HG02610 (cell line): ENCODE results near the gene CDKAL1.
"Not testable (repeated sequence)": the region's sequence is repeated elsewhere in the genome, so short reads cannot be mapped to it uniquely, and the experiment has no call there.

Experiments
- ATAC-seq: cut with Tn5 transposase; IDR thresholded peaks from one replicate; pipeline ENCODE4 v1.9.1; 2021; ENCODE audit warnings: mild to moderate bottlenecking, moderate library complexity; ENCODE audit not compliant: unreplicated experiment

Gene CDKAL1

GRCh38 chr6:21188505-21189223 lies 654.4 kb downstream of the CDKAL1 start:
- ATAC-seq: peak; percentile 54

- no peak for ATAC-seq
These were observed 655.5 kb downstream of the CDKAL1 start for GRCh38 chr6:21189759-21190158.

- peak; percentile 32 for ATAC-seq
These were observed 656.4 kb downstream of the CDKAL1 start for GRCh38 chr6:21190701-21191100.

GRCh38 chr6:21193790-21194475 lies 659.7 kb downstream of the CDKAL1 start:
- ATAC-seq: no peak

GRCh38 chr6:21195301-21195700 lies 661.0 kb downstream of the CDKAL1 start:
- not testable (repeated sequence) for ATAC-seq

- ATAC-seq: peak; percentile 64
These were observed 663.9 kb downstream of the CDKAL1 start for GRCh38 chr6:21198032-21198640.

GRCh38 chr6:21199262-21199661 lies 665.0 kb downstream of the CDKAL1 start:
- ATAC-seq: no peak

- peak; percentile 33 for ATAC-seq
These were observed 666.0 kb downstream of the CDKAL1 start for GRCh38 chr6:21200134-21200870.

- ATAC-seq: no peak
These were observed 666.9 kb downstream of the CDKAL1 start for GRCh38 chr6:21201187-21201586.

- ATAC-seq: no peak
These were observed 667.5 kb downstream of the CDKAL1 start for GRCh38 chr6:21201637-21202350.

GRCh38 chr6:21202521-21202920 lies 668.3 kb downstream of the CDKAL1 start:
- no peak for ATAC-seq

- ATAC-seq: no peak
These were observed 670.7 kb downstream of the CDKAL1 start for GRCh38 chr6:21204951-21205350.

- ATAC-seq: no peak
These were observed 674.0 kb downstream of the CDKAL1 start for GRCh38 chr6:21208081-21208795.

- no peak for ATAC-seq
These were observed 674.5 kb downstream of the CDKAL1 start for GRCh38 chr6:21208796-21209186.

GRCh38 chr6:21213492-21213891 lies 679.2 kb downstream of the CDKAL1 start:
- peak; percentile 63 for ATAC-seq

GRCh38 chr6:21214738-21215448 lies 680.6 kb downstream of the CDKAL1 start:
- ATAC-seq: no peak

- no peak for ATAC-seq
These were observed 685.0 kb downstream of the CDKAL1 start for GRCh38 chr6:21219241-21219640.

GRCh38 chr6:21219856-21220255 lies 685.6 kb downstream of the CDKAL1 start:
- no peak for ATAC-seq

- no peak for ATAC-seq
These were observed 686.2 kb downstream of the CDKAL1 start for GRCh38 chr6:21220271-21220987.
